Neutrophil (primary cell): Measurements from ENCODE around the gene FOXD1.

Source experiments
- H3K27ac ChIP-seq: fragments of 200-600 bp; sonication (generic); 2 replicates; pipeline ENCODE4 v1.5.1; 2016; ENCODE audit warnings: mild to moderate bottlenecking, moderate library complexity
- H3K27me3 ChIP-seq: fragments of 200-600 bp; sonication (generic); 2 replicates; pipeline ENCODE4 v1.6.0; 2016; ENCODE audit warnings: mild to moderate bottlenecking
- H3K36me3 ChIP-seq: fragments of 200-600 bp; sonication (generic); 2 replicates; pipeline ENCODE4 v1.5.1; 2017
- H3K4me1 ChIP-seq, 2 experiments: fragments of 200-600 bp in 1 of 2; sonication (generic) in 1 of 2; 1 replicate in 1 of 2; 2 replicates in 1 of 2; pipeline versions ENCODE4 v1.5.1 to v1.6.1; 2013 to 2016; ENCODE audit warnings: low read depth in 1 of 2, low read length in 1 of 2, mild to moderate bottlenecking in 1 of 2, moderate library complexity in 1 of 2; ENCODE audit not compliant: control insufficient read depth in 1 of 2, insufficient read depth in 1 of 2
- H3K4me3 ChIP-seq, 2 experiments: fragments of 200-600 bp in 1 of 2; sonication (generic) in 1 of 2; 1 replicate in 1 of 2; 2 replicates in 1 of 2; pipeline ENCODE4 v1.5.1; 2013 to 2016; ENCODE audit warnings: low read depth in 1 of 2, low read length in 1 of 2, mild to moderate bottlenecking in 1 of 2, moderate library complexity in 1 of 2
- H3K9me3 ChIP-seq: fragments of 200-600 bp; sonication (generic); 2 replicates; pipeline ENCODE4 v1.5.1; 2016
- CTCF ChIP-seq: fragments of 200-600 bp; sonication (generic); IDR thresholded peaks from 2 replicates; pipeline ENCODE4 v1.5.1; 2016; ENCODE audit warnings: antibody characterized with exemption

Gene FOXD1

GRCh38 chr5:73486119-73486899, 37.7 kb upstream of the FOXD1 start:
- no peak for TF ChIP-seq CTCF
- Histone ChIP-seq H3K4me1 (no peaks in the 10 kb centered on the region), H3K27ac (no peak overlapping the region), H3K4me3 (no peak overlapping the region), H3K36me3 (no peaks in the 10 kb centered on the region), H3K27me3 (peaks cover 60% of the 10 kb centered on the region), H3K9me3 (no peaks in the 10 kb centered on the region)

DNA sequence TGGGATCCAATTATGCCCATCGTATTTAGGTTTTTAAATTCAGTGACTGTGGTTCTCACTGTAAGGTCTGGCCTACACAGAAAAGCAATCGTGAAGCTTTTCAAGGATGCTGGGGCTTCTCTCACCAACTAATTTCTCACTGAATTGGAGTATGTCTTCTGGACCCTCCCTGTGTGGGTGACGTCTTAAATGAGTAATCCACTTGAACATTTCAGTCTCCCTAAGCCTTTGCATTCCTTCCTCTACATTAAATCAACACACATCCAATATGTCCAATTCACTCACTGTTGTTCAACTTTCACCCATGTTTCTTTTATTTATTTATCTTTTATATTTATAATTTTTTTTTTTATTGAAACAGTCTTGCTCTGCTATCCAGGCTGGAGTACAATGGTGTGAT, 37.1 kb upstream of the FOXD1 start:
- Histone ChIP-seq H3K36me3 (no peaks in the 10 kb centered on the region), H3K27me3 (peaks cover 66% of the 10 kb centered on the region), H3K9me3 (no peaks in the 10 kb centered on the region), H3K27ac (no peak overlapping the region), H3K4me1 (no peaks in the 10 kb centered on the region), H3K4me3 (no peak overlapping the region)
- TF ChIP-seq CTCF, result no peak

- no peak overlapping the region for H3K27ac ChIP-seq
- no peak for TF ChIP-seq CTCF
- H3K4me3 ChIP-seq, result no peak overlapping the region
- no peaks in the 10 kb centered on the region for H3K36me3 ChIP-seq
- H3K27me3 ChIP-seq, result peaks cover 72% of the 10 kb centered on the region
- no peaks in the 10 kb centered on the region for H3K4me1 ChIP-seq
- H3K9me3 ChIP-seq, result no peaks in the 10 kb centered on the region
Observed at GRCh38 chr5:73484511-73484910, 35.9 kb upstream of the FOXD1 start.

DNA sequence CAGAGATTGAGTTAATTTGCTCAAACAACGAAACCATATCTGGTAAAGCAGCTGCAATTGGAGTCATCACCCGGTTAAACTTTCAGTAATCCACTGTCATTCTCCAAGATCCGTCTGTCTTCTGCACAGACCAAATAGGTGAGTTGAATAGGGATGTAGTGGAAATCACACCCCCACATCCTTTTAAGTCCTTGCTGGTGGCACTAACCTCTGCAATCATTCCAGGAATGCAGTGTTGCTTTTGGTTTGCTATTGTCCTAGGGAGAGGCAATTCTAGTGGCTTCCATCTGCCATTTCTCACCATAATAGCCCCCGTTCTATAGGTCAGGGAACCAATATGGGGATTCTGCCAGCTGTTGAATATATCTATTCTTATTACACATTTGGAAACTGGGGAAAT, 35.1 kb upstream of the FOXD1 start:
- TF ChIP-seq CTCF, result no peak
- H3K27me3 ChIP-seq, result peaks cover 73% of the 10 kb centered on the region
- H3K4me3 ChIP-seq, result no peak overlapping the region
- H3K27ac ChIP-seq, result no peak overlapping the region
- no peaks in the 10 kb centered on the region for H3K36me3 ChIP-seq
- no peaks in the 10 kb centered on the region for H3K4me1 ChIP-seq
- H3K9me3 ChIP-seq, result no peaks in the 10 kb centered on the region

- Histone ChIP-seq H3K27me3 (peaks cover 74% of the 10 kb centered on the region), H3K27ac (no peak overlapping the region), H3K9me3 (no peaks in the 10 kb centered on the region), H3K4me3 (no peak overlapping the region), H3K4me1 (no peaks in the 10 kb centered on the region), H3K36me3 (no peaks in the 10 kb centered on the region)
- TF ChIP-seq CTCF, result no peak
Observed at GRCh38 chr5:73482383-73483136, 34.0 kb upstream of the FOXD1 start.
